ENCODE data around the gene RBM44.

Gene RBM44

GRCh38 chr2:237873421-237873831, 74.8 kb downstream of the RBM44 start:
- TF ChIP-seq CTCF (IDR thresholded peaks at IDR 0.05; ENCODE audit: low read depth, low read length) (no peak), MAX (IDR thresholded peaks at IDR 0.05; ENCODE audit: low read depth, low read length) (no peak), MYC (IDR thresholded peaks at IDR 0.05; ENCODE audit: low read depth, low read length) (no peak), POLR2A (IDR thresholded peaks at IDR 0.05; ENCODE audit: extremely low read depth, insufficient read length) (no peak)
- no peak overlapping the region for H3K4me3 ChIP-seq (ENCODE audit: low read depth, low read length)
- no peak for DNase-seq (ENCODE audit: low read depth)

GRCh38 chr2:237873897-237874551, 75.4 kb downstream of the RBM44 start:
- TF ChIP-seq MAX (IDR thresholded peaks at IDR 0.05; ENCODE audit: low read depth, low read length) (no peak), MYC (IDR thresholded peaks at IDR 0.05; ENCODE audit: low read depth, low read length) (no peak), CTCF (IDR thresholded peaks at IDR 0.05; ENCODE audit: low read depth, low read length) (no peak), POLR2A (IDR thresholded peaks at IDR 0.05; ENCODE audit: extremely low read depth, insufficient read length) (no peak)
- no peak overlapping the region for H3K4me3 ChIP-seq (ENCODE audit: low read depth, low read length)
- DNase-seq (ENCODE audit: low read depth): no peak

GRCh38 chr2:237874585-237875161, 76.1 kb downstream of the RBM44 start:
- H3K4me3 ChIP-seq (ENCODE audit: low read depth, low read length): no peak overlapping the region
- TF ChIP-seq MAX (IDR thresholded peaks at IDR 0.05; ENCODE audit: low read depth, low read length) (no peak), POLR2A (IDR thresholded peaks at IDR 0.05; ENCODE audit: extremely low read depth, insufficient read length) (no peak), CTCF (IDR thresholded peaks at IDR 0.05; ENCODE audit: low read depth, low read length) (no peak), MYC (IDR thresholded peaks at IDR 0.05; ENCODE audit: low read depth, low read length) (no peak)
- no peak for DNase-seq (ENCODE audit: low read depth)

GRCh38 chr2:237875256-237876060, 76.9 kb downstream of the RBM44 start:
- H3K4me3 ChIP-seq (ENCODE audit: low read depth, low read length): no peak overlapping the region
- no peak for DNase-seq (ENCODE audit: low read depth)
- no peak for TF ChIP-seq MAX (IDR thresholded peaks at IDR 0.05; ENCODE audit: low read depth, low read length)
- no peak for TF ChIP-seq POLR2A (IDR thresholded peaks at IDR 0.05; ENCODE audit: extremely low read depth, insufficient read length)
- no peak for TF ChIP-seq MYC (IDR thresholded peaks at IDR 0.05; ENCODE audit: low read depth, low read length)
- no peak for TF ChIP-seq CTCF (IDR thresholded peaks at IDR 0.05; ENCODE audit: low read depth, low read length)

- H3K4me3 ChIP-seq (ENCODE audit: low read depth, low read length): no peak overlapping the region
- no peak for DNase-seq (ENCODE audit: low read depth)
- no peak for TF ChIP-seq MYC (IDR thresholded peaks at IDR 0.05; ENCODE audit: low read depth, low read length)
- no peak for TF ChIP-seq MAX (IDR thresholded peaks at IDR 0.05; ENCODE audit: low read depth, low read length)
- TF ChIP-seq POLR2A (IDR thresholded peaks at IDR 0.05; ENCODE audit: extremely low read depth, insufficient read length): no peak
- no peak for TF ChIP-seq CTCF (IDR thresholded peaks at IDR 0.05; ENCODE audit: low read depth, low read length)
Observed at GRCh38 chr2:237876061-237876526, 77.5 kb downstream of the RBM44 start.

All from NB4 (cell line).